CD14-positive monocyte (primary cell): Measurements from ENCODE around the gene ZNF470. TPM values are rescaled to one million over a fixed set of nuclear protein-coding genes. Genes with fewer than 3 reads are reported as not detected.
A peak's percentile ranks its signal among the peaks of the same experiment; 100 is the strongest.

Experiments used
- DNase-seq, 3 donors: peaks; one replicate each; pipeline ENCODE4 v3.0.0-alpha.2; 2011 to 2022
- H2AFZ ChIP-seq: 2 replicates; pipeline ENCODE4 v1.6.0; 2012; ENCODE audit warnings: mild to moderate bottlenecking, low read depth, low read length, inconsistent platforms; ENCODE audit not compliant: insufficient read depth, poor library complexity, severe bottlenecking
- H3K27ac ChIP-seq, 2 donors: 1 replicate in 1 of 2; 2 replicates in 1 of 2; pipeline ENCODE4 v1.5.1; 2012 to 2013; ENCODE audit warnings: low read length in 2 of 2, control low read depth in 1 of 2, inconsistent platforms in 1 of 2, low read depth in 1 of 2, mild to moderate bottlenecking in 1 of 2
- H3K27me3 ChIP-seq, 2 donors: one replicate each; pipeline versions ENCODE4 v1.6.0 to v1.6.1; 2011 to 2013; ENCODE audit warnings: low read length in 2 of 2; ENCODE audit not compliant: control insufficient read depth in 2 of 2, insufficient read depth in 2 of 2
- H3K36me3 ChIP-seq, 2 donors: replicated peaks in 1 of 2; 1 replicate in 1 of 2; 2 replicates in 1 of 2; pipeline versions ENCODE4 v1.5.1 to v1.6.1; 2012 to 2013; ENCODE audit warnings: low read length in 2 of 2, control low read depth in 1 of 2, inconsistent platforms in 1 of 2, mild to moderate bottlenecking in 1 of 2; ENCODE audit not compliant: insufficient read depth in 2 of 2, control insufficient read depth in 1 of 2
- H3K4me1 ChIP-seq, 2 donors: 1 replicate in 1 of 2; 2 replicates in 1 of 2; pipeline versions ENCODE4 v1.5.1 to v1.6.1; 2012 to 2013; ENCODE audit warnings: low read length in 2 of 2, control low read depth in 1 of 2, inconsistent platforms in 1 of 2, mild to moderate bottlenecking in 1 of 2, moderate library complexity in 1 of 2; ENCODE audit not compliant: insufficient read depth in 2 of 2, control insufficient read depth in 1 of 2
- H3K4me2 ChIP-seq: replicated peaks from 2 replicates; pipeline ENCODE3; 2012; ENCODE audit warnings: low read length, moderate library complexity, mild to moderate bottlenecking; ENCODE audit not compliant: poor library complexity, severe bottlenecking; ENCODE audit errors: extremely low read depth
- H3K4me3 ChIP-seq, 3 experiments: fragments of 200-600 bp in 1 of 3; sonication (generic) in 1 of 3; replicated peaks in 1 of 3; 1 replicate in 2 of 3; 2 replicates in 1 of 3; pipeline ENCODE4 v1.5.1; 2011 to 2013; ENCODE audit warnings: low read length in 3 of 3, mild to moderate bottlenecking in 3 of 3, control low read depth in 2 of 3, low read depth in 2 of 3, inconsistent platforms in 1 of 3, moderate library complexity in 1 of 3
- H3K79me2 ChIP-seq: 2 replicates; pipeline ENCODE4 v1.6.0; 2012; ENCODE audit warnings: mild to moderate bottlenecking, control low read depth, inconsistent platforms, low read length, moderate library complexity; ENCODE audit not compliant: insufficient read depth
- H3K9ac ChIP-seq: 2 replicates; pipeline ENCODE4 v1.6.0; 2017; ENCODE audit warnings: low read length, mild to moderate bottlenecking; ENCODE audit not compliant: insufficient read depth, poor library complexity, severe bottlenecking
- H3K9me3 ChIP-seq, 2 donors: replicated peaks in 1 of 2; 1 replicate in 1 of 2; 2 replicates in 1 of 2; pipeline versions ENCODE4 v1.5.1 to v1.6.1; 2012 to 2013; ENCODE audit warnings: low read length in 2 of 2, control low read depth in 1 of 2; ENCODE audit not compliant: control insufficient read depth in 1 of 2, insufficient read depth in 1 of 2
- H4K20me1 ChIP-seq: 2 replicates; pipeline ENCODE4 v1.6.0; 2012; ENCODE audit warnings: mild to moderate bottlenecking, low read length, control low read depth, moderate library complexity; ENCODE audit not compliant: insufficient read depth
- H3K27ac Mint-ChIP-seq, 7 donors: one replicate each; pipeline ENCODE4 v1.8.0; 2020; ENCODE audit warnings: mild to moderate bottlenecking in 7 of 7, mixed read lengths in 7 of 7, moderate library complexity in 6 of 7, inconsistent platforms in 2 of 7
- H3K27me3 Mint-ChIP-seq, 3 donors: one replicate each; pipeline ENCODE4 v1.8.0; 2021 to 2022; ENCODE audit warnings: low read depth in 3 of 3, mild to moderate bottlenecking in 3 of 3, mixed read lengths in 3 of 3, moderate library complexity in 3 of 3, inconsistent platforms in 1 of 3
- H3K36me3 Mint-ChIP-seq, 2 donors: one replicate each; pipeline ENCODE4 v1.8.0; 2020; ENCODE audit warnings: mixed read lengths in 2 of 2, inconsistent platforms in 1 of 2, mild to moderate bottlenecking in 1 of 2
- H3K4me1 Mint-ChIP-seq: one replicate; pipeline ENCODE4 v1.8.0; 2020; ENCODE audit warnings: mild to moderate bottlenecking, mixed read lengths
- H3K4me3 Mint-ChIP-seq, 2 donors: one replicate each; pipeline ENCODE4 v1.8.0; 2020; ENCODE audit warnings: mild to moderate bottlenecking in 2 of 2, mixed read lengths in 2 of 2, moderate library complexity in 1 of 2
- H3K9me3 Mint-ChIP-seq, 7 donors: one replicate each; pipeline ENCODE4 v1.8.0; 2020 to 2022; ENCODE audit warnings: mixed read lengths in 7 of 7, mild to moderate bottlenecking in 6 of 7, moderate library complexity in 6 of 7, inconsistent platforms in 2 of 7
- CTCF ChIP-seq: fragments of 200-600 bp; IDR thresholded peaks from one replicate; pipeline ENCODE4 v1.8.0; 2022; ENCODE audit warnings: antibody characterized with exemption, mild to moderate bottlenecking
- WGBS: methylation state at CpG from one replicate; pipeline ENCODE4 v1.1.5; 2013; ENCODE audit warnings: missing lambda C conversion rate; ENCODE audit not compliant: insufficient coverage; 5-methylcytosine and 5-hydroxymethylcytosine counted together
- intact Hi-C, 2 donors: fragments of 100-400 bp; cut with micrococcal nuclease; formaldehyde crosslinking; loops; one replicate each; pipeline versions ENCODE4 v1.15.0 to v1.15.1; 2023
- polyA plus RNA-seq, 3 donors: library from polyadenylated mRNA; depleted of rRNA in 1 of 3; unstranded in 2 of 3; stranded (reverse) in 1 of 3; fragments of 300-500 nt in 2 of 3; fragments of >200 nt in 1 of 3; fragmentation: Illumina TruSeq in 2 of 3; gene quantifications; 1 replicate in 2 of 3; 2 replicates in 1 of 3; pipeline ENCODE4 v1.2.3, GENCODE V29; 2012 to 2021

The ZNF470 gene
- polyA plus RNA-seq, 3 donors = 0.31 to 0.81 (median 0.40) TPM

GRCh38 chr19:56562766-56563165, 4.5 kb upstream of the ZNF470 start:
- intact Hi-C loops = loop anchor here (10.0 kb wide), 1 partner anchor 158 kb away; the partner anchor contains the start of gene ZNF583 (in 2 of the 2)
- H3K27ac Mint-ChIP-seq = peak overlapping the region in 1 of 7 donors; percentile 11

GRCh38 chr19:56566904-56567273, 379 bp upstream of the ZNF470 start:
- Mint-ChIP-seq H3K27ac (peak overlapping the region; percentile 72 to 94 (median 86)), H3K4me3 (peak overlapping the region; percentile 93 to 99), H3K9me3 (peaks cover 48 to 97% (median 90%) of the 10 kb centered on the region in 7 donors), H3K27me3 (peaks cover 0 to 3% (median 1%) of the 10 kb centered on the region in 3 donors), H3K4me1 (peaks cover 11% of the 10 kb centered on the region), H3K36me3 (peaks cover 20 to 25% of the 10 kb centered on the region in 2 donors)
- intact Hi-C loops = loop anchor here (10.0 kb wide), 1 partner anchor 162 kb away; the partner anchor contains the start of gene ZNF583 (in 2 of the 2)
- WGBS = 0% methylated on average over 21 of the region's 23 CpGs
- H3K9ac ChIP-seq = peak overlapping the region; percentile 79
- H3K4me1 ChIP-seq = peaks cover 11 to 15% of the 10 kb centered on the region in 2 donors
- no peaks in the 10 kb centered on the region for H3K27me3 ChIP-seq
- no peaks in the 10 kb centered on the region for H3K79me2 ChIP-seq
- peaks cover 53 to 88% of the 10 kb centered on the region in 2 donors for H3K9me3 ChIP-seq
- H3K27ac ChIP-seq = peak overlapping the region; percentile 46 to 81
- H4K20me1 ChIP-seq = no peaks in the 10 kb centered on the region
- H2AFZ ChIP-seq = peak overlapping the region; percentile 99
- H3K4me2 ChIP-seq = peak overlapping the region; percentile 94
- no peak for TF ChIP-seq CTCF
- H3K36me3 ChIP-seq = peaks cover 2 to 36% of the 10 kb centered on the region in 2 donors
- DNase-seq = no peak
- peak overlapping the region; percentile 63 to 99 (median 88) for H3K4me3 ChIP-seq

More at GRCh38 chr19:56562766-56563165, 4.5 kb upstream of the ZNF470 start:
- no peaks in the 10 kb centered on the region for H3K27me3 ChIP-seq
- H4K20me1 ChIP-seq = no peaks in the 10 kb centered on the region
- peaks cover 6 to 9% of the 10 kb centered on the region in 2 donors for H3K4me1 ChIP-seq
- H3K4me2 ChIP-seq = no peak overlapping the region
- H3K36me3 ChIP-seq = no peaks in the 10 kb centered on the region
- no peak overlapping the region for H3K27ac ChIP-seq
- TF ChIP-seq CTCF = no peak
- H3K79me2 ChIP-seq = no peaks in the 10 kb centered on the region
- H3K4me3 Mint-ChIP-seq = no peak overlapping the region
- WGBS = 100% methylated on average over 1 of the region's 2 CpGs
- peaks cover 0 to 8% (median 1%) of the 10 kb centered on the region in 3 donors for H3K27me3 Mint-ChIP-seq
- peaks cover 3 to 5% of the 10 kb centered on the region in 2 donors for H3K36me3 Mint-ChIP-seq
- DNase-seq = no peak
- no peak overlapping the region for H2AFZ ChIP-seq
- peaks cover 48 to 94% (median 84%) of the 10 kb centered on the region in 7 donors for H3K9me3 Mint-ChIP-seq
- peaks cover 42 to 90% of the 10 kb centered on the region in 2 donors for H3K9me3 ChIP-seq
- peaks cover 9% of the 10 kb centered on the region for H3K4me1 Mint-ChIP-seq
- H3K9ac ChIP-seq = no peak overlapping the region
- H3K4me3 ChIP-seq = no peak overlapping the region
